ENCODE data around the gene GPR173.

Gene GPR173

DNA sequence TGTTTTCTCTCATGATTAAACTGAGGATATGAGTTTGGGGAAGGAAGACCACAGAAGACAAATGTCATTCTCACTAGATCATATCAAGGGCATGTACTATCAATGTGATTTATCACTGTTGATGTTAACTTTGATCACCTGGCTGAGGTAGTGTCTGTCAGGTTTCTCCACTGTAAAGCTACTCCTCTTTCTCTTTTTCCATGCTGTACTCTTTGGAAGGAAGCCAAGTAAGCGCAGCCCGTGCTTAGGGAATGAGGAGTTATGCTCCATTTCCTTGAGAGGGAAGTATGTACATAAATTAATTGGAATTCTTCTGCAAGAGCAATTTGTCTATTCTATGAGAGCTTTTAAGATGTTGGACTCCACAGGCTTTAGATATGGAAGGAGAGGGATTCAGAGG, 41.3 kb downstream of the GPR173 start:
- no peak for DNase-seq (ENCODE audit: low spot score)

- no peak for DNase-seq (ENCODE audit: low spot score)
Measured at GRCh38 chrX:53091354-53091753, 42.8 kb downstream of the GPR173 start.

- peak; percentile 82 for DNase-seq (ENCODE audit: low spot score)
Measured at GRCh38 chrX:53093177-53093655, 44.6 kb downstream of the GPR173 start.

GRCh38 chrX:53093748-53094581, 45.4 kb downstream of the GPR173 start, which contains the start of gene KANTR:
KANTR (plus strand) TSS chrX:53094142; CDS start chrX:53124273, 30,131 bp downstream.
- DNase-seq (ENCODE audit: low spot score): peak; percentile 90

DNA sequence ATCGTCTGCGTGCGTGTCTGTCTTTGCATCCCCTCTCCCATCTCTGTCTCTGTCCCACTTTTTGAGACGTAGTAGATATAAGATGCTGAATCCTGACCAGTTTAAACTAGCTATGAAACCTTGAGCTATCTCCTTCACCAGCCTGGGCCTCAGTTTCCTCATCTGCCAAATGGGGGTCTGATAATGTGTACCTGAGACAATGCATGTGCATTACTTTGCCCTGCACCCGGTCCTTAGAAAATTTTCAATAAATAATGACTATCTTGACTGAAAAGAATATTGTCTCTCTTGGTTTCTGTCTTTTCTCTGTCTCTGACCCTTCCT, 46.0 kb downstream of the GPR173 start:
- no peak for DNase-seq (ENCODE audit: low spot score)

- DNase-seq (ENCODE audit: low spot score): no peak
Measured at GRCh38 chrX:53095796-53096195, 47.2 kb downstream of the GPR173 start.

GRCh38 chrX:53114864-53115549, 66.4 kb downstream of the GPR173 start:
- no peak for DNase-seq (ENCODE audit: low spot score)

- no peak for DNase-seq (ENCODE audit: low spot score)
Measured at GRCh38 chrX:53115550-53115874, 66.9 kb downstream of the GPR173 start.

DNA sequence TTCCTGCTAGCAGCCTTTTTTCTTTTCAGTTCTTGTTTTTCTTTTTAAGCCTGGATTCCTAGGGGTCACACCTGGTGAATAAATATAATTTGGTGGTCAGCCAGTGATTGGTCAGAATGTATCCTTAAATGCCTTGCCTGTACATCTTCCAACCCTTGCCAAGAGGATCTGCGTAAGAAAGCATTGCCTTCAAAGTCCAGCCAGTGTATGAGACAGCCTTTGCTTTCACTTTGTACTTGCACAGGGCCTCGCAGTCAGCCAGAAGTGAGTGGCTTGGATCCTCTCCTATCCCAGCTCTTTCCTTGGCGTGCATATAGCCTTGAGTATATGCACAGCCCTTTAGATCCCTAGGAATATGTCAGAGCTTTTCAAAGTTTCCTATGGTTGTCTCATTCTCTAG, 67.5 kb downstream of the GPR173 start:
- DNase-seq (ENCODE audit: low spot score): peak; percentile 7

GRCh38 chrX:53122013-53122412, 73.4 kb downstream of the GPR173 start:
- DNase-seq (ENCODE audit: low spot score): peak; percentile 6

DNA sequence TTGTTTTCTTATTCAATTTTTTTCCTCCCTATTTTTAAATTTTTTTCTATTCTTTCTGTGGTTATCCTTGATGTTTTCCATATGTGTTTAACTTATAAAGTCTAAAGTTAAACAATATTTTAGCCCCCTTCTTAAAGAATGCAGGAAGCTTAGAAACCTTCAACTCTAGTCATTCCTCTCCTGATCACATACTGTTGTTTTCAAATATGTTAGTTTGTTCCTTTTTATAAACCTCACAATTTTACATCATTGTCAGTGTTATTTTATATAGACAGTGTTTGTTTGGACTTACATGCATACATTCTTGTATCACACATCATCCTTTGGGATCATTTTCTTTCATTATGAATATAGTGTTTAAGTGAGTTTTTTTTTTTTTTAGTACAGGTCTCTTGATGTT, 76.9 kb downstream of the GPR173 start:
- no peak for DNase-seq (ENCODE audit: low spot score)

- DNase-seq (ENCODE audit: low spot score): no peak
Measured at GRCh38 chrX:53126377-53126776, 77.8 kb downstream of the GPR173 start.

- no peak for DNase-seq (ENCODE audit: low spot score)
Measured at GRCh38 chrX:53128097-53128749, 79.6 kb downstream of the GPR173 start.
